Esophagus (tissue), 2 donors: ENCODE results near the gene MYOF. TPM values are rescaled to one million over a fixed set of nuclear protein-coding genes. Genes with fewer than 3 reads are reported as not detected.
A peak's percentile ranks its signal among the peaks of the same experiment; 100 is the strongest.

Experiments used
- H3K27ac ChIP-seq, 2 donors: one replicate each; pipeline ENCODE4 v1.5.1; 2013; ENCODE audit warnings: low read depth in 2 of 2, mild to moderate bottlenecking in 2 of 2, inconsistent platforms in 1 of 2, low read length in 1 of 2, moderate library complexity in 1 of 2
- H3K27me3 ChIP-seq, 2 donors: one replicate each; pipeline ENCODE4 v1.6.1; 2013; ENCODE audit warnings: low read length in 2 of 2, control low read depth in 1 of 2, mild to moderate bottlenecking in 1 of 2; ENCODE audit not compliant: insufficient read depth in 2 of 2, control insufficient read depth in 1 of 2
- H3K36me3 ChIP-seq, 2 donors: one replicate each; pipeline ENCODE4 v1.6.1; 2013; ENCODE audit warnings: low read length in 1 of 2; ENCODE audit not compliant: control insufficient read depth in 2 of 2, insufficient read depth in 2 of 2
- H3K4me1 ChIP-seq, 2 donors: one replicate each; pipeline ENCODE4 v1.6.1; 2013; ENCODE audit warnings: low read length in 1 of 2; ENCODE audit not compliant: control insufficient read depth in 2 of 2, insufficient read depth in 2 of 2
- H3K4me3 ChIP-seq, 2 donors: one replicate each; pipeline ENCODE4 v1.5.1; 2013; ENCODE audit warnings: low read length in 2 of 2, mild to moderate bottlenecking in 2 of 2, low read depth in 1 of 2, moderate library complexity in 1 of 2
- H3K9me3 ChIP-seq, 2 donors: one replicate each; pipeline ENCODE4 v1.6.1; 2013; ENCODE audit warnings: mild to moderate bottlenecking in 2 of 2, low read depth in 1 of 2, low read length in 1 of 2, moderate library complexity in 1 of 2; ENCODE audit not compliant: control insufficient read depth in 2 of 2, insufficient read depth in 1 of 2
- WGBS, 2 donors: extraction: QIAGEN DNeasy Blood & Tissue Kit; methylation state at CpG; one replicate each; pipeline ENCODE4 v1.1.7; 2013; 5-methylcytosine and 5-hydroxymethylcytosine counted together
- polyA plus RNA-seq, 2 donors: library from polyadenylated mRNA; stranded (reverse); fragments of 200-250 nt; gene quantifications; one replicate each; pipeline ENCODE4 v1.2.3, GENCODE V29; 2013
- donor health status: healthy with polysubstance abuse.
- donor health status: Bipolar disorder and iron deficiency.

Gene MYOF
- polyA plus RNA-seq, 2 donors = 30.2 to 32.1 TPM

DNA sequence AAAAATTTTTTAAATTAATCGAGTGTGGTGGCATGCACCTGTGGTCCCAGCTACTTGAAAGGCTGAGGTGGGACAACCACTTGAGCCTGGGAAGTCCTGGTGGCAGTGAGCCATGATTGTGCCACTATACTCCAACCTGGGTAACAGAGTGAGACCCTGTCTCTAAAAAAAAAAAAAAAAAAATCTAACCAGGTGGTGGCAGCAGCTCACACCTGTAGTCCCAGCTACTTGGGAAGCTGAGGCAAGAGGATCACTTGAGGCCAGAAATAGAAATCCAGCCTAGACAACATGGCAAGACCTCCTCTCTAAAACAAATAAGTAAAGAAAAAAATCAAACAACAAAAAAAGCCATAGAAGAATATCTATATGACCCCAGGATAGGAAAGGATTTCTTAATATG is 3.6 kb upstream of the MYOF start:
- H3K4me3 ChIP-seq = no peak overlapping the region
- H3K36me3 ChIP-seq = no peaks in the 10 kb centered on the region
- H3K27ac ChIP-seq = no peak overlapping the region
- no peaks in the 10 kb centered on the region for H3K4me1 ChIP-seq
- no peaks in the 10 kb centered on the region for H3K27me3 ChIP-seq
- WGBS, 2 donors = 36 to 55% methylated on average over 1 of the region's 1 CpG
- no peaks in the 10 kb centered on the region for H3K9me3 ChIP-seq

DNA sequence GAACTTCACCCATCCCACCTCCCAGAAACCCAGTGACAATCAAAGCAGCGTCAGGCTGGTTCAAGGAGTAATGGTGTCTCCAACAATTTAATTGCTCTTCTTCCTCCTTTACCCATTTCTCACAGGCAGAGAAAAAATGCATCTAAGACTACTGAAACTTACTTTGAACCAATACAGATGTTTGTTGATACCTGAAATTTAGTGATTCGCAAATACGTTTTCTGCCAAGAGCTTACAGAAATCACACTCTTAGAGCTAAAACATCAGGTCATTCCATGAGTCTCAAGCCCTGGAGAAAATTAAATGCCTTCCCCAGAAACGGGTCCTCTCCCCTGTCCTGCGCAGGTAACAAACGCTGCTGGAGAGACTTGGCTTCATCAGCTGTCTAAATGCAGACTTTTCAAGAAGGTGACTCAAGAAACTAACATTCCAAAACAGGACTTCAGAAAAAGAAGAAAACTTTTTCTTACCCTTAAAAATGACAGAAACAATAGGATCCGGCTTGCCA is 443 bp downstream of the MYOF start:
- peak overlapping the region; percentile 96 to 98 for H3K27ac ChIP-seq
- WGBS, 2 donors = 10 to 18% methylated on average over 7 of the region's 7 CpGs

DNA sequence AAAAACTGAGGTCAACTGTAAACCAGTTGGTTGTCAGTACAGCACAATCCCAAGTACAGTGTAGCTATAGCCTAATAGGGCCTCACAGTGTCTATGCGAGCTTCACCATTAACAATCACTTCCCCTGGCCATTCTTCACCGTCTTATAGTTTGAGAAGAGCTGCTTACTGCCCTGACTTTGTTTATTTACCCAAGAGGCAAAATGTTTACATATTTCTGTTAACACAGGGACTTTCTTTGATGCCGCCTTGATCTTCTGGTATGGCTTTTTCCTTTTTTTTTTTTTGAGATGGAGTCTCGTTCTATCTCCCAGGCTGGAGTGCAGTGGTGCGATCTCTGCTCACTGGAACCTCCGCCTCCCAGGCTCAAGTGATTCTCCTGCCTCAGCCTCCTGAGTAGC is 3.3 kb downstream of the MYOF start:
- H3K9me3 ChIP-seq = no peaks in the 10 kb centered on the region
- H3K27ac ChIP-seq = no peak overlapping the region
- H3K4me1 ChIP-seq = peaks cover 0 to 3% of the 10 kb centered on the region in 2 donors
- no peaks in the 10 kb centered on the region for H3K36me3 ChIP-seq
- H3K4me3 ChIP-seq = no peak overlapping the region
- H3K27me3 ChIP-seq = no peaks in the 10 kb centered on the region
- whole genome bisulfite sequencing, 2 donors = 69 to 85% methylated on average over 6 of the region's 6 CpGs

More for the DNA sequence above, 443 bp downstream of the MYOF start:
- Histone ChIP-seq H3K4me1 (no peaks in the 10 kb centered on the region), H3K4me3 (peak overlapping the region; percentile 62 to 86), H3K36me3 (no peaks in the 10 kb centered on the region), H3K27me3 (no peaks in the 10 kb centered on the region), H3K9me3 (no peaks in the 10 kb centered on the region)

GRCh38 chr10:93476756-93477155 is 5.4 kb downstream of the MYOF start:
- Histone ChIP-seq H3K36me3 (peaks cover 0 to 2% of the 10 kb centered on the region in 2 donors), H3K4me1 (peaks cover 7 to 8% of the 10 kb centered on the region in 2 donors), H3K27ac (no peak overlapping the region), H3K4me3 (no peak overlapping the region), H3K27me3 (no peaks in the 10 kb centered on the region), H3K9me3 (no peaks in the 10 kb centered on the region)
- 96 to 97% methylated on average over 2 of the region's 2 CpGs for WGBS, 2 donors

GRCh38 chr10:93475871-93476270 is 6.3 kb downstream of the MYOF start:
- 37 to 57% methylated on average over 2 of the region's 2 CpGs for WGBS, 2 donors

GRCh38 chr10:93475227-93475626 is 6.9 kb downstream of the MYOF start:
- Histone ChIP-seq H3K4me3 (no peak overlapping the region), H3K4me1 (peaks cover 8 to 9% of the 10 kb centered on the region in 2 donors), H3K27me3 (no peaks in the 10 kb centered on the region), H3K36me3 (peaks cover 0 to 2% of the 10 kb centered on the region in 2 donors), H3K27ac (peak overlapping the region; percentile 0 to 57), H3K9me3 (no peaks in the 10 kb centered on the region)
- WGBS, 2 donors = 47 to 55% methylated on average over 2 of the region's 2 CpGs

More at GRCh38 chr10:93475871-93476270, 6.3 kb downstream of the MYOF start:
- Histone ChIP-seq H3K9me3 (no peaks in the 10 kb centered on the region), H3K27me3 (no peaks in the 10 kb centered on the region), H3K4me3 (no peak overlapping the region), H3K36me3 (peaks cover 0 to 2% of the 10 kb centered on the region in 2 donors), H3K27ac (peak overlapping the region; percentile 57 to 81), H3K4me1 (peaks cover 7 to 8% of the 10 kb centered on the region in 2 donors)

- Histone ChIP-seq H3K4me3 (no peak overlapping the region), H3K27ac (peak overlapping the region in 1 of 2 donors; percentile 48), H3K9me3 (no peaks in the 10 kb centered on the region), H3K36me3 (peaks cover 0 to 2% of the 10 kb centered on the region in 2 donors), H3K4me1 (peaks cover 8 to 13% of the 10 kb centered on the region in 2 donors), H3K27me3 (no peaks in the 10 kb centered on the region)
- 81% methylated on average over 7 of the region's 7 CpGs for WGBS, 2 donors
Observed at GRCh38 chr10:93473804-93474472, 8.2 kb downstream of the MYOF start.

DNA sequence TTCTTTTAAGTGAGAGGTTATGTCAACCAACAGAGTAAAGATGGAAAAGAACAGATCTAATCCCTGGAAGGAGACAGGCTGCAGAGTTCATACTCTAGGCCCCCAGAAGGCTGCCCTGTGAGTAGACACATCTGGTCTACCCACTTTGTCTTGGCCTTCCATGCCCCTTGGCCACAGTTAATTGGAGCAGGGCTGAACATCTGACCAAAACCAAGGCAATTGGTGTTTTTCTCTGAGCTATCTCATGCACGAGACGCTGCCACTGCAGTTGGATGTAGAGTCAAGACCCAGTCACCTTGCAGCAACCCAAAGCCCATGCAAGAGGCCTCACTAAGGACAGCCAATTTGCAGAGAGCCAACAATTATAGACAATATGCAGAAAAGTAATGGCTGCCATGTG is 9.0 kb downstream of the MYOF start:
- H3K9me3 ChIP-seq = no peaks in the 10 kb centered on the region
- H3K36me3 ChIP-seq = peaks cover 0 to 2% of the 10 kb centered on the region in 2 donors
- H3K4me3 ChIP-seq = no peak overlapping the region
- peaks cover 8 to 13% of the 10 kb centered on the region in 2 donors for H3K4me1 ChIP-seq
- peak overlapping the region in 1 of 2 donors; percentile 14 for H3K27ac ChIP-seq
- no peaks in the 10 kb centered on the region for H3K27me3 ChIP-seq
- 92 to 95% methylated on average over 2 of the region's 2 CpGs for WGBS, 2 donors

DNA sequence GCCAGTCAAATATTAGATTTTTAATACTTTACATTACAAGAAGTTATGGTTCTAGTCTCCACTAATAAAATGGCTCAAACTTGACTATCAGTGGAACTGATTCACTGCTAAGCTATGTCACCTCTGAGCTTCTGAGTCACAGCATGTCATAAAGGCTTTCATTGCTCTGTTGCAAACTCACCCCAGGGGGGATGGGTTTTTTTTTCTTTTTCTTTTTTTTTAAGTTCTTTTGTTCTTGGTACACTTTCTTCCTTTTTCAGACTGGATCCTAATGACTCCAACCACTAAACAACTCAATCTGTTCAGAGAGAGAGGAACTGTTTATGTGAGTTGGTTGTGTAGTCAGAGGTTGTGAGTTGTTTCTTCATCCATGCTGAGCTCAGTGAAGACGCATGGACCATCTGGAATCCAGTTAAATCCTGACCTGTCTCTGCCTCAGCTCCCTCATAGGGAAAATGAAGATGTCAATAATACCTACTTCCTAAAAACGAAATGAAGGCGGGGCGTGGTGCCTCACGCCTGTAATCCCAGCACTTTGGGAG is 11.0 kb downstream of the MYOF start:
- no peaks in the 10 kb centered on the region for H3K9me3 ChIP-seq
- no peak overlapping the region for H3K4me3 ChIP-seq
- peaks cover 8 to 19% of the 10 kb centered on the region in 2 donors for H3K4me1 ChIP-seq
- peak overlapping the region; percentile 76 to 90 for H3K27ac ChIP-seq
- peaks cover 0 to 2% of the 10 kb centered on the region in 2 donors for H3K36me3 ChIP-seq
- H3K27me3 ChIP-seq = no peaks in the 10 kb centered on the region
- WGBS, 2 donors = 61% methylated on average over 5 of the region's 5 CpGs
